HG02970 (cell line): ENCODE measurements around the gene NBPF26.
"Not testable (repeated sequence)": the region's sequence is repeated elsewhere in the genome, so short reads cannot be mapped to it uniquely, and the experiment has no call there.

ENCODE experiments used
- ATAC-seq: cut with Tn5 transposase; IDR thresholded peaks from one replicate; pipeline ENCODE4 v1.9.1; 2021; ENCODE audit warnings: mild to moderate bottlenecking, moderate library complexity, moderate number of reproducible peaks; ENCODE audit not compliant: unreplicated experiment, low FRiP score

The NBPF26 gene

GRCh38 chr1:120723715-120724402, at the start of gene NBPF26:
Gene NBPF26 (plus strand): TSS chr1:120723945.
- not testable (repeated sequence) for ATAC-seq

- ATAC-seq = not testable (repeated sequence)
Observed at GRCh38 chr1:120680106-120680819, 43.5 kb upstream of the NBPF26 start.

GRCh38 chr1:120680938-120681337, 42.8 kb upstream of the NBPF26 start:
- not testable (repeated sequence) for ATAC-seq

GRCh38 chr1:120684397-120684796, 39.3 kb upstream of the NBPF26 start:
- not testable (repeated sequence) for ATAC-seq

GRCh38 chr1:120685622-120686021, 38.1 kb upstream of the NBPF26 start:
- not testable (repeated sequence) for ATAC-seq

GRCh38 chr1:120687250-120687649, 36.5 kb upstream of the NBPF26 start:
- not testable (repeated sequence) for ATAC-seq

GRCh38 chr1:120700807-120701562, 22.8 kb upstream of the NBPF26 start:
- not testable (repeated sequence) for ATAC-seq

- ATAC-seq = not testable (repeated sequence)
Observed at GRCh38 chr1:120723358-120723714, 409 bp upstream of the NBPF26 start.

GRCh38 chr1:120724507-120724906, 762 bp downstream of the NBPF26 start:
- not testable (repeated sequence) for ATAC-seq

GRCh38 chr1:120728811-120729210, 5.1 kb downstream of the NBPF26 start:
- not testable (repeated sequence) for ATAC-seq

- ATAC-seq = not testable (repeated sequence)
Observed at GRCh38 chr1:120769090-120769489, 45.3 kb downstream of the NBPF26 start.

- not testable (repeated sequence) for ATAC-seq
Observed at GRCh38 chr1:120805452-120805851, 81.7 kb downstream of the NBPF26 start.

- not testable (repeated sequence) for ATAC-seq
Observed at GRCh38 chr1:120811822-120812221, 88.1 kb downstream of the NBPF26 start.

GRCh38 chr1:120825051-120825450, 101.3 kb downstream of the NBPF26 start:
- not testable (repeated sequence) for ATAC-seq

GRCh38 chr1:120826623-120827022, 102.9 kb downstream of the NBPF26 start:
- not testable (repeated sequence) for ATAC-seq

GRCh38 chr1:120844186-120844944, 120.6 kb downstream of the NBPF26 start:
- not testable (repeated sequence) for ATAC-seq

GRCh38 chr1:120844945-120845330, 121.2 kb downstream of the NBPF26 start:
- not testable (repeated sequence) for ATAC-seq

- peak; percentile 26 for ATAC-seq
Observed at GRCh38 chr1:120849400-120850286, 125.9 kb downstream of the NBPF26 start.

GRCh38 chr1:120850287-120850536, 126.5 kb downstream of the NBPF26 start:
- ATAC-seq = not testable (repeated sequence)
